HG03457 (cell line): ENCODE results near the gene TSPAN9.

Experiments used
- ATAC-seq: cut with Tn5 transposase; IDR thresholded peaks from one replicate; pipeline ENCODE4 v1.9.1; 2021; ENCODE audit warnings: moderate number of reproducible peaks; ENCODE audit not compliant: unreplicated experiment

Gene TSPAN9

GRCh38 chr12:3288690-3289089, 211.5 kb downstream of the TSPAN9 start:
- ATAC-seq = no peak

GRCh38 chr12:3289702-3290101, 212.5 kb downstream of the TSPAN9 start:
- ATAC-seq = no peak

GRCh38 chr12:3291939-3292338, 214.8 kb downstream of the TSPAN9 start:
- ATAC-seq = no peak

GRCh38 chr12:3292677-3293412, 215.7 kb downstream of the TSPAN9 start:
- no peak for ATAC-seq

GRCh38 chr12:3293446-3294161, 216.4 kb downstream of the TSPAN9 start:
- ATAC-seq = no peak

- no peak for ATAC-seq
Measured at GRCh38 chr12:3294481-3294911, 217.3 kb downstream of the TSPAN9 start.

GRCh38 chr12:3295225-3295624, 218.0 kb downstream of the TSPAN9 start:
- no peak for ATAC-seq

GRCh38 chr12:3295646-3296408, 218.6 kb downstream of the TSPAN9 start:
- no peak for ATAC-seq

GRCh38 chr12:3296409-3296701, 219.2 kb downstream of the TSPAN9 start:
- ATAC-seq = no peak

GRCh38 chr12:3298603-3299002, 221.4 kb downstream of the TSPAN9 start:
- no peak for ATAC-seq

GRCh38 chr12:3299929-3300832, 223.0 kb downstream of the TSPAN9 start:
- no peak for ATAC-seq

GRCh38 chr12:3300833-3301401, 223.7 kb downstream of the TSPAN9 start:
- no peak for ATAC-seq

GRCh38 chr12:3302401-3303041, 225.3 kb downstream of the TSPAN9 start:
- no peak for ATAC-seq

GRCh38 chr12:3303410-3304136, 226.4 kb downstream of the TSPAN9 start:
- ATAC-seq = no peak

- ATAC-seq = no peak
Measured at GRCh38 chr12:3304436-3305165, 227.4 kb downstream of the TSPAN9 start.

- no peak for ATAC-seq
Measured at GRCh38 chr12:3305464-3305863, 228.3 kb downstream of the TSPAN9 start.

- no peak for ATAC-seq
Measured at GRCh38 chr12:3305904-3306619, 228.9 kb downstream of the TSPAN9 start.

- no peak for ATAC-seq
Measured at GRCh38 chr12:3307389-3307788, 230.2 kb downstream of the TSPAN9 start.
